Measurements from ENCODE around the gene ABHD11. TPM values are rescaled to one million over a fixed set of nuclear protein-coding genes. Genes with fewer than 3 reads are reported as not detected.

Gene ABHD11
- total and polyA plus RNA-seq, 9 of the 15 experiments (the other 6 are each of a cell fraction or from before 2014, with no cell fraction given): 7.7 to 44.2 (median 18.9) TPM

- TF ChIP-seq TAF1 (IDR thresholded peaks at IDR 0.05; ENCODE audit: control insufficient read depth, extremely low read depth, insufficient read depth, low read length, severe bottlenecking) (no peak), AFF1 (IDR thresholded peaks at IDR 0.05; ENCODE audit: low read depth in 1 of 2, partially characterized antibody in 2 of 2) (no peak), NR2C1 (IDR thresholded peaks at IDR 0.05) (no peak), NR2C1 (tag; IDR thresholded peaks at IDR 0.05) (0 out of 2 replicates have a peak, but pooled peaks have one; percentile 22), TRIM24 (IDR thresholded peaks at IDR 0.05) (0 out of 4 replicates have a peak, but pooled peaks of 1 of the 2 experiments have one; percentile 26), NR4A1 (CRISPR knock-in tag; IDR thresholded peaks at IDR 0.05) (no peak), NR4A1 (tag; IDR thresholded peaks at IDR 0.05) (no peak), CBFB (CRISPR knock-in tag; IDR thresholded peaks at IDR 0.05) (no peak), PHF21A (IDR thresholded peaks at IDR 0.05; ENCODE audit: borderline replicate concordance, low read depth) (no peak), MAX (CRISPR knock-in tag; IDR thresholded peaks at IDR 0.05) (0 out of 2 replicates have a peak, but pooled peaks have one; percentile 28), MLX (CRISPR knock-in tag; conservative IDR thresholded peaks at IDR 0.05) (no peak), CEBPB (tag; IDR thresholded peaks at IDR 0.05) (no peak), TGIF2 (CRISPR knock-in tag; IDR thresholded peaks at IDR 0.05) (no peak), POLR2AphosphoS5 (IDR thresholded peaks at IDR 0.05; ENCODE audit: control insufficient read depth, insufficient read depth, low read depth, low read length) (peak; percentile 78), ZBTB9 (CRISPR knock-in tag; IDR thresholded peaks at IDR 0.05) (no peak), RFX5 (IDR thresholded peaks at IDR 0.05; ENCODE audit: low read depth, low read length) (no peak), TEAD4 (IDR thresholded peaks at IDR 0.05; ENCODE audit: low read length) (peak; percentile 90), TEAD4 (CRISPR knock-in tag; IDR thresholded peaks at IDR 0.05; ENCODE audit: borderline replicate concordance) (no peak), KLF16 (IDR thresholded peaks at IDR 0.05) (peak; percentile 77), TOE1 (IDR thresholded peaks at IDR 0.05; ENCODE audit: borderline replicate concordance) (no peak), TOE1 (CRISPR knock-in tag; IDR thresholded peaks at IDR 0.05; ENCODE audit: borderline replicate concordance, low read depth) (no peak), SNRNP70 (optimal IDR thresholded peaks at IDR 0.05; ENCODE audit: low read depth, low read length) (no peak), SIRT6 (IDR thresholded peaks at IDR 0.05; ENCODE audit: low read depth, low read length) (no peak), CTBP1 (IDR thresholded peaks at IDR 0.05; ENCODE audit: borderline replicate concordance) (peak; percentile 31; the same call in 1 of the 2 replicates)
Observed at GRCh38 chr7:73758581-73759138, 20.1 kb upstream of the ABHD11 start (continued).

All from K562 (cell line).